Stimulated activated naive CD8-positive, alpha-beta T cell treated with anti-CD3 and anti-CD28 coated beads, Interleukin-15, Interleukin-2, amounts not matched to agents 100 U/mL and 50 U/mL, for 24 hours (primary cell): Measurements from ENCODE around the gene SLC25A23.
"Not testable (repeated sequence)": the region's sequence is repeated elsewhere in the genome, so short reads cannot be mapped to it uniquely, and the experiment has no call there.

Experiments used
- ATAC-seq: fragments of 150-1000 bp; cut with Tn5 transposase; one replicate; pipeline ENCODE4 v1.10.0; 2021
- DNase-seq: peaks from one replicate; pipeline ENCODE4 v3.0.0; 2021

SLC25A23 gene

DNA sequence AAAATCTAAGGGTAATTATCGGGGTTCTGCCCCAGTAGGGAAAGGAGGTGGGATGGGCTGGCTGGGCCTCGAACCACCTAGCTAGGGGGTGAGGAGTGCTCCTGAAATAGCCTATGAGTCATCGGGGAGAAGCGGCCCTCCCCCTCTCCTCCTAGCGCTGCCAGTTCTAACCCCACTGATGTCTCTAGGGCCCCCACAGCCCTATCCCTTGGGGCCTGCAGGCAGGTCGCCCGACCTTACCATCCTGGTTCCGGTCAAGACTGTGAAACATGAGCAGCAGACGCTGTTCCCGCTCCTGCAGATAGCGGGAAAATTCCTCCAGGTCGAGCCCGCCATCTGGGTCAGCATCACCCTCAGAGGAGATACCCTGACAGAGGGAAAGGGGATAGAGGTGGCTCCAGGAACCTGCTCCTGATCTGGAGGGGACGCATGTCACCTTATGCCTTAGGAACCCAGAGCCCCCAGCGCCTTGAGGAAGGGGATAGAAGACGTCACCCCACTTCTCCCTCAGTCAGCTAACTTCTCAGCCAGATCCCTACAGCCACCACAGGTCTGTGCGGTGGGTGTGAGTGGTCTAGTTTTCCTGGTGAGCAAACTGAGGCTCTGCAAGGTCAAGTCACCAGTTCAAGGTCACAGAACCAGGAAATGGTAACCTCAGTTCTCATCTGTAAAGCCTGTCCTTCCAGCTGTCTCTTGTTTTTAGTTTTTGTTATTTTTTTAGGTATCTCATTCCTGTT lies 1.5 kb downstream of the SLC25A23 start:
- no peak for ATAC-seq
- no peak for DNase-seq

DNA sequence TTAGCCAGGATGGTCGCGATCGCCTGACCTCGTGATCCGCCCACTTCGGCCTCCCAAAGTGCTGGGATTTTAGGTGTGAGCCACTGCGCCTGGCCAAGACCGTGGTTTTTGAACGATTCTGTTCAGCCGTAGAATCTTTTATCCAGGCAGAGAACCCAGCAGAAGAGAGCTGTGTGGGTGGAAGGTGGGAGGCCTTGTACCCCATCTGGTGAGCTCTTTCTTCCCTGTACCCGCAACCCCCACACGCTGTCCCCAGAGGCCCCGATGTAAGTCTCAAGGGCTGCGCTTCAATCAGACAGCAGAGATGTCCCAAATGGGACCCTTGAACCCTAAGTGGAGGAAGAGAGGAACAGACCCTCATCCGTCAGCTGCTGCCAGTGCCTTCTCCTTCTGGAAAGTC lies 3.7 kb downstream of the SLC25A23 start:
- DNase-seq (no peak), ATAC-seq (no peak)

DNA sequence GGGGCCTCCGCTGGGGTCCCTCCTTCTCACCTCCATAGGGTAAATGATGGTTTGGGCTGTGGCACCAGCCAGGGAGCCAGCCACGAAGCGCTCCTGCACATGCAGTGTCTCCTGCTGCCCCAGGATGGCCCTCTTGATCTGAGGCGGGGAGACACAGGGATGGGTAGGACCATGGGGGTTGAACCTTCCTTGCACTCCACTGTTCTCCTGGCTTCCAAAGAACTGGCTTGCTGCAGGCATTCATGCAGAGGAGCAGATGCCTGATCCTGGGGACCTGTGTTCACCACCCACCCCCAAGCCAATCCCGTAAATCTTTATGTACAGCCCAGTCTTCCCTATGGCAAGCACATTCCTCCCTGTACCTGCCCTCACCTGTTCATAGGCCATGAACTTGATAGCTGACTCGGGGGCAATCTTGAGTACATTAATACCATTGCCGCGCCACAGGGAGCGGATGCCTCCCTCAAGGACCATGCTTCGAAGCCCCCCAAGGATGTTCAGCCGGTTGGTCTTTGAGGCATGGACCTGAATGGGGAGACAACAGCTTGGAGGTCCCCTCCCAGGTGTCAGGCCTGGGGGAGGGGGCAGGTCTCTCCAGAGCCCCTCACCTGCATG lies 5.5 kb downstream of the SLC25A23 start:
- ATAC-seq (no peak), DNase-seq (no peak)

DNA sequence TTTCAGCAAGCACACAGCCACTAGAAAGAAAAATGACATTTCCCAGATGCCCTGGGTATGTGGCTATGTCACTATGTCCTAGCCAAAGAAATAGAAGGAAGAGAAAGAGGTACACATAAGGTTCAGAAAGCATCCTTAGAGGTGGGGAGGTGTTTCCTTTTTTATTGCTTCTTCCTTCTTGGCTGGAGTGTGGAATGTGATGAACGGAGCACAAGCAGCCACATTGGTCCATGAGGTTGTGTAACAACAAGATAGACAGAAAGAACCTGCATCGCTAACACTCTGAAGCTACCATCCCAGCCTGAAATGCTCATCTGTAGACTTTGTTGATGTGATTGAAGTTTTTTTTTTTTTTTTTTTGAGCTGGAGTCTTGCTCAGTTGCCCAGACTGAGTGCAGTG lies 6.7 kb downstream of the SLC25A23 start:
- ATAC-seq (no peak), DNase-seq (no peak)

DNA sequence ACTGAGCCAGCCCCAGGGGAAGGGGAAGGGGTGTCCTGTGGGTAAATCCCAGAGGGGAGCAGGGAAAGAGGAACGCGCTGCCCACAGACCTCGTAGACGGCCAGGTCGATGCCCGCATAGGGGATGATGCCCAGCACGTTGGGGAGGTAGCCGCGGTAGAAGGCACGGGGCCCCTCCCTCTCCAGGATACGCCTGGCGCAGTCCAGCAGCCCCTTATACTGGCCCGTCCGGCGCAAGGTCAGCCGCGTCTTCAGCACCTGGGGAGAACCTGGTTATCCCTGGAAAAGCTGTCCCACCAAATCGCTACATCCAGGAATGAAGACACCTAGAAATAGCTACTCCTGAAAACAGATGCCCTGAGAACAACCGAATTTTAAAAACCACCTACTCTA lies 7.4 kb downstream of the SLC25A23 start:
- DNase-seq (no peak), ATAC-seq (no peak)

DNA sequence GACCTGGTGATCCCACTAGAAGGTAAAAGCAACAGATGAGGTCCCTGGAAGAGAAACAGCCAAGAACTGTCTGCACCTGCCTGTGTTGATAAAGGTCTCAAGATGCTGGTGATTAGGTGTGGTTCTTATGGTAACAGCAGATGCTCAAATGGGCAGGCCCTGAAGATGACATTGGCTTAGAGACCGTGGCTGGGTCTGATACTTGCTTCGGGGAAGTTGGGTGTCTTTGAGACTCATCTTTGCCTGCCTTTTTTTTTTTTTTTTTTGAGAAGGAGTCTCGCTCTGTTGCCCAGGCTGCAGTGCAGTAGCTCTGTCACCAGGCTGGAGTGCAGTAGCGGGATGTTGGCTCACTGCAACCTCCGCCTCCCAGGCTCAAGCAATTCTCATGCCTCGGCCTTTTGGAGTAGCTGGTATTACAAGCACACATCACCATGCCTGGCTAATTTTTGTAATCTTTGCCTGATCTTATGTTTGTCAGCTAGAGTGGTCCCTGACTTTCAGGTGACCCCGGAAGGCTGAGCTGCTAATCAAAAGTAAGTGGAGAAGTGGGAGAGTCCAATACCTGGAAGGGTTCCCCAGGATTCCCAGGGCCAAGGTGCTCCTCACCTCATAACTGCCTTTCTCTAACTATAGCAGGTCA lies 7.9 kb downstream of the SLC25A23 start:
- no peak for ATAC-seq
- DNase-seq = no peak

DNA sequence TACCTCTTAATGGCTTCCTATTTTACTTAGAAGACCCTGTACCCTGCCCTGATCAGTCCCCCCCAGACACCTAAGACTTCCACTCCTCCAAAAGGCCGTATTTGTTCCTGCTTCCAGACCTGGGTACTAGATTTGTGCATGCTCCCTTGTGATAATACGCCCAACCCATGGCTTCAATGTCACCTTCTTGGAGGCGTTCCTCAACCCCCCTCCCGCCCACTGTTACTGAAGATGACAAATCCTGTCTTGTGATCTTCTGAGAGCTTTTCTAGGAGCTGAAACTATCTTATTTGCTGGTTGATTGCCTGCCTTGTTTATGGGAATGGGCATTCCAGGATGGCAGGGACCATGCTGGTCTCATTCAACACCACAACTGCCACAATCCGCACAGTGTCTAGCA lies 9.4 kb downstream of the SLC25A23 start:
- DNase-seq (no peak), ATAC-seq (no peak)

DNA sequence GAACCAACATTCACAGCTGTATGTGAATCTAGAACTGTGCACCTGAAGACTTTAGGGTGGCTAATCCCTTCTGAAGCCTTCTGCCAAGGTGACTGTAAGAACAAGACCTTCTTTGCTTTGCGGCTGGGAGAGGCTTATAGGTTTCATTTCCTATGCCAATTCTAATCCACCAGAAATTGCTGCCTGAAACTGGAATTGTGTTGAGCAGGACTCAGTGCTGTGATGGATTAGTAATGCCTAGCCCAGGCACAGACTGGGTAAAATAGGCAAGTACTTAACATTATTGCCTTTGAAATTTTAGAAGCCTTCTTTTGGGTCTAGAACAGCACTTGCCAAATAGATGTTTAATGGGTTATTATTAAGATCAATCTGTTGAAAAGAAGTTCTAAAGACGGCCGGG lies 11.5 kb downstream of the SLC25A23 start:
- ATAC-seq = no peak
- DNase-seq = no peak

DNA sequence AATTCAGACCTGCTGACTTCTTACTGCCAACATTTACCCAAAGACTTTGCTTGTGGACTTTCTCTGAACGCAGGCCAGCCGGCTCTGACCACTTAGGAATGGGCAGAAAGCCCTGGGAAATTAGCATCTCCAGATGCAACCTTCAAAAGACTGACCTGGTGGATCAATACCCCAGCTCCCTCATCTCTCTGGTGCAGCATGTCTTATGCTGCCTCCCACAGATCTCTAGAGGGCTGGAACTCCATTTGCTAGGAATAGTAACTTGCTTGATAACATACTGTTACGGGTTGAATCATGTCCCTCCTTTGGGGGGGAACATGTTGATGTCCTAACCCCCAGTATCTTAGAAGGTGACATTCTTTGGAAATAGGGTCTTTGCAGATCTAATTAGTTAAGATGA lies 13.1 kb downstream of the SLC25A23 start:
- DNase-seq (no peak), ATAC-seq (no peak)

DNA sequence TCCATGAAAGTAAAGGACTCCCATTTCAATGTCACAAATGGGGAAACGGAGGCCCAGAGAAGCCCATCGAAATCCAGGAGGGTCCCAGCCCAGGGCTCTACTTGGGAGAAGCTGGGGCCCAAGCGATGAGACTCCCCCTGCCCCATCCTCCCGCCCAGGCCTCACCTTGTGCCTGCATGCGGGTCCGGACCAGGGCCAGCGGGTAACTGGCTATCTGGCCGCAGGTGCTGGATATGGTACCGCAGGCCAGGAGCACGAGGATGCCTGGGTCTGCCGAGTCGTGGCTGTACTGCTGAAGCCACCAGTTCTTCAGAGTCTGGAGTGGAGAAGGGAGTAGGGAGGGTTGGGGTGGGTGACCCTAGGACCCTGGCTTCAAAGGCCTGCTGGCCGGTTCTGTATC lies 15.6 kb downstream of the SLC25A23 start:
- no peak for DNase-seq
- ATAC-seq = no peak

DNA sequence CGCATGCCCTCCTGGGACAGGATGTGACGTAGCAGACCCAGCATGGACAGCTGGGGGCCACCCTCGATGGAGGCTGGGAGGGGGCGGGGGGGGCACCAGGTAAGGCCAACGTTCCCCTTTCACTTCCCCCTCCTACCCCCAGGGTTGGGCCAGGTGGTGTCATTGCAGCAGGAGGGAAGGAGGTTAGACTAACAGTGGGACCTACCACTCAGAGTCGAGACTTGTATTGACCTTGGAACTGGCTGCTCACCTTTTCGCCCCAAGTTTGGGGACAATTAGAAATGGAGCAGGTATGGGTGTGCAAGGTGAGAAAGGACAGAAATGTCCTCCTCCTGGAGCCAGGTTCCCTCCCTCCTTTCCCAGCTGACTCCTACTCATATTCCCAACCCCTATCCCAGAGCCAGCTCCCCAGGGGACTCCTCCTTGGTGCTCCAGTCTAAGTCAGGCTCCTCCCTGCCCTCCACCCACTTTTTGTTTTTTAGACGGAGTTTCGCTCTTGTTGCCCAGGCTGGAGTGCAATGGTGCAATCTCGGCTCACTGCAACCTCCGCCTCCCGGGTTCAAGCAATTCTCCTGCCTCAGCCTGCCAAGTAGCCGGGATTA lies 17.4 kb downstream of the SLC25A23 start:
- no peak for DNase-seq
- ATAC-seq = no peak

DNA sequence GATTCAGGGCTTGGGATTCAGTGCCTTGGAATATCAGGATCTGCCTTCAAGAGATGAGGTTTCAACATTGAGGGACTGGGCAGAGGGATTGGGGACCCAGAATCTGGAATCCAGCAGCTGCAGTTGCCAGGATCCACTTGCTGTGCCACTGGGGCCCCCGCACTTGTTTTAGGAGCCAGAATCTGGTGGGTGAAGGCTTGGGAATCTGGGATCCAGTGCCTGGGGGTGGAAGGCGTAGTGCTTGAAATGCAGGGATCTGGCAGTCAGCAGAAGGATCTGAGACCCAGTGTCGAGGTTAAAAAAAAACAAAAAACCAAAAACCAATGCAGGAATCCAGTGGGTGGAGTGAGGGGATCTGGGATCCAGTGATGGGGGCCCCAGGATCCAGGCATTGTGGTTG lies 18.7 kb downstream of the SLC25A23 start:
- no peak for ATAC-seq
- DNase-seq = no peak

DNA sequence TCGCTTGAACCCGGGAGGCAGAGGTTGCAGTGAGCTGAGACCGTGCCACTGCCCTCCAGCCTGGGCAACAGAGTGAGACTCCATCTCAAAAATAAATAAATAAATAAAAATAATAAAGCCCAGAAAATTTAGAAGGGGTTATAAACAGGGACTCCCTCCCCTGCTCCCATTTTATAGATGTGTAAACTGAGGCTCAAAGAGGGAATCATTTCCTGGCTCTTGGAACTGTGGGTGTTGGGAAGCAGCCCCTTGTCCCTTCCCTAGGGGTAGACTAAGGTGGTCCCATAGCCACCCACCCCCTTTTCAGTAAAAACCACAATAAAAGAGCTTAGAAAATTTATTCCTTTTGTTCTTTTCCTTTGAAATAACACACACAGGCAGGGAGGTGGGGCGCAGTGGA lies 19.8 kb downstream of the SLC25A23 start:
- DNase-seq (no peak), ATAC-seq (no peak)

DNA sequence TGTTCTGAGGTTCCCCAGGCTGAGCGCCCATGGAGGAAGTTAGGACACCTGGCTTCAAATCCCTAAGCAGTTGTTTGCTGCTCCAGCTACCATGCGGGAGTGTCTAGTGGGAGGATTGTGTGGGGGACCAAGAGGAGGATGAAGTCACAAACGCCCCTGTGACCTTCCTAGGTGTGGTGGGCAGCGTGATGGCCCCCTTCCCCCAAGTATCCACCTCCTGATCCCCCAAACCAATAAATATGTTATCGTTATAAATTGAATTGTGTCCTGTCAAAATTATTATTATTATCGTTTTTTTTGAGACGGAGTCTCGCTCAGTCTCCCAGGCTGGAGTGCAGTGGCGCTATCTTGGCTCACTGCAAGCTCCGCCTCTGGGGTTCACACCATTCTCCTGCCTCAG lies 25.9 kb downstream of the SLC25A23 start, which contains the start of gene SLC25A41:
Gene SLC25A41 (minus strand): TSS at position 101 of the 400 bp plus-strand sequence. CDS start 70 bp downstream, at position 31.
- no peak for DNase-seq
- ATAC-seq = no peak

DNA sequence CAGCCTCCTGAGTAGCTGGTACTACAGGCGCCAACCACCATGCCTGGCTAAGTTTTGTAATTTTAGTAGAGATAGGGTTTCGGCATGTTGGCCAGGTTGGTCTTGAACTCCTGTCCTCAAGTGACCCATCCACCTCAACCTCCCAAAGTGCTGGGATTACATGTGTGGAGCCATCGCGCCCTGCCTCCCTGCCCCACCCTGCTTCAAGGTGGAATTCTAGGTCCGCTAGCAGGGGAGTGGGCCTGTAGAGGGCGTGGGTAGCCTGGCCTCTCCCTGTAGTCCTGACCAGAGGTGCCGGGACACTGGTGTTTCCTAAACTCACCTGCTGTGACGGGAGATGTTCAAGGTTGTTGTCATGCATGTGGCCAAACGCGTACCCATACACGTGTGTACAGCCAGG lies 26.4 kb downstream of the SLC25A23 start:
- DNase-seq (no peak), ATAC-seq (no peak)

DNA sequence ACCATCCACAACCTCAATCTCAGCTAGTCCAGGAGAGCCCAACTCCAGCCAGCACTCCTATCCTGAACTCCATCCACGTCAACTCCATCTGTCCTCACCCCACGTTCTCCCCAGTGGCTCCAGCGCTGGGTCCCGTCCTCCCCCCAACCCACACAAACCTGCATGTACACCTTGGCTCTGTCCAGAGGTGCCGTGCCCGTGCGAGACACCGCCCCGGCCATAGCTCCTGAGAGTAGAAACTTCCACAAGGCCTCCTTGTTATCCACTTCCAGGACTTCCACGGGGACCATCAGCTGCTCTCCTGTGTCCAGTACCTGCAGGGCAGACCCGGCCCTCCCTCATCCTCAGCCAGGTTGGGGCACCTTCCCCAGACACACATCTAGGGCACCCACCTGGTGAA lies 27.7 kb downstream of the SLC25A23 start:
- DNase-seq (no peak), ATAC-seq (no peak)

DNA sequence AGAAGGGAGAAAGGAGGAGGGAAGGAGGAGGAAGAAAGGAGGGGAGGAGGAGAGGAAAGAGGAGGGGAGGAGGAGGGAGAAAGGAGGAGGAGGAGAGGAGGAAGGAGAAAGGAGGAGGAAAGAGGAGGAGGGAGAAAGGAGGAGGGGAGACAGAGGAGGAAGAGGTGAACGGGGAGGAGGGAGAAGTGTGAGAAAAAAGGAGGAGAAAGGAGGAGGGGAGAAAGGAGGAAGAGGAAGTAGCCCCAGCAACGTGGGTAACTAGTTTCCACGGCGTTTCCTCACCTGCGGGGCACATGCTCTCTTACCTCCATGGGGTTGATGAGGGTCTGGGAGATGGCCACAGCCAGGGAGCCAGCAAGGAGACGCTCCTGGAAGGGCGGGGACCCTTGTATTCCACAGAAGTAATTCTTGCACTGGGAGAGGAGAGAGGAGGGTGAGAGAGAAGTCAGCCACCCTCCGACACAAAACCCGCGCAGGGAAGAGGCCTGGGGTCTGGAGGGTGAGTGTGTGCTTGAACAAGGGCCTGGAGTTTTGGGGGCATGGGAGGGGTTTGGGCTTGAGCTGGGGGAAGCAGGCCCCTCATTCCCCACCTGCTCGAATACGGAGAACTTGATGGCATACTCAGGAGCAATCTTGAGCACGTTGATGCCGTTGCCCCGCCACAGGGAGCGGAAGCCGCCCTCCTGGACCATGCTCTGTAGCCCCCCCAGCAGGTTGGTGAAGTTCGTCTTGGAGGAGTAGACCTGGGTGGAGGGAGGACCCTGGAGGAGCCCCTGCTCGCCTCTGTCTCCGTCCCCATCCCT lies 30.0 kb downstream of the SLC25A23 start:
- ATAC-seq (no peak), DNase-seq (no peak)

DNA sequence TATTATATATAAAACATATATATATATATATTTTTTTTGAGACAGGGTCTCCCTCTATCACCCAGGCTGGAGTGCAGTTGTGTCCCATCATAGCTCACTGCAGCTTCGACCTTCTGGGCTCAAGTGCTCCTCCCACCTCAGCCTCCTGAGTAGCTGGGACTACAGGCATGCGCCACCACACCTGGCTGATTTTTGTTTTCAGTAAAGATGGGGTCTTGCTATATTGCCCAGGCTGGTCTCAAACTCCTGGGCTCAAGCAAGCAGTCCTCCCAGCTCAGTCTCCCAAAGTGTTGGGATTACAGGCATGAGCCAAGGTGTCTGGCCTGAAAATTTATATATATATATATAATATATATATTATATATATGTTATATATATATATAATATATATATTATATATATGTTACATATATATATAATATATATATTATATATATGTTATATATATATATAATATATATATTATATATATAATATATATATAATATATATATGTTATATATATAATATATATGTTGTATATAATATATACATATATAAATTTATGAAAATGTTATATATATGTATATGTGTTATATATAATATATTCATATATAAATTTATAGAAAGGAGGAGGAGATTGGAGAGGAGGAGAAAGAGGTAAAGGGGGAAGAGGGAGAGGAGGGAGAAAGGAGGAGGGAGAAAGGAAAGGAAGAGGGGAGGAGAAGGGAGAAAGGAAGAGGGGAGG lies 30.7 kb downstream of the SLC25A23 start:
- DNase-seq, ATAC-seq: not testable (repeated sequence)

DNA sequence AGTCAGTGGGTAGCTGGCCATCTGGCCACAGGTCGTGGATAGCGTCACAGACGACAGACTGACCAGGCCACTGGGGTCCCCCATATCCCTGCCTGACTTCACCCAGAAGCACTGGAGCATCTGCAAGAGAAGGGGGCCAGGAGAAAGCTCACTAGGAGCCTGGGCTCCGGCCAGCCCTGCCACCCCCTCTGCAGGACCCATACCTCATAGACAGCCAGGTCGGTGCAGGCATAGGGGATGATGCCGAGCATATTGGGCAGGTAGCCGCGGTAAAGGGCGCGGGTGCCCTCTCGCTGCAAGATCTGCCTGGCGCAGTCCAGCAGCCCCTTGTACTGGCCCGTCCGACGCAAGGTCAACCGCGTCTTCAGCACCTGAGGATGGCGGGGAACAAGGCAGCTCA lies 32.5 kb downstream of the SLC25A23 start:
- ATAC-seq = no peak
- DNase-seq = no peak

DNA sequence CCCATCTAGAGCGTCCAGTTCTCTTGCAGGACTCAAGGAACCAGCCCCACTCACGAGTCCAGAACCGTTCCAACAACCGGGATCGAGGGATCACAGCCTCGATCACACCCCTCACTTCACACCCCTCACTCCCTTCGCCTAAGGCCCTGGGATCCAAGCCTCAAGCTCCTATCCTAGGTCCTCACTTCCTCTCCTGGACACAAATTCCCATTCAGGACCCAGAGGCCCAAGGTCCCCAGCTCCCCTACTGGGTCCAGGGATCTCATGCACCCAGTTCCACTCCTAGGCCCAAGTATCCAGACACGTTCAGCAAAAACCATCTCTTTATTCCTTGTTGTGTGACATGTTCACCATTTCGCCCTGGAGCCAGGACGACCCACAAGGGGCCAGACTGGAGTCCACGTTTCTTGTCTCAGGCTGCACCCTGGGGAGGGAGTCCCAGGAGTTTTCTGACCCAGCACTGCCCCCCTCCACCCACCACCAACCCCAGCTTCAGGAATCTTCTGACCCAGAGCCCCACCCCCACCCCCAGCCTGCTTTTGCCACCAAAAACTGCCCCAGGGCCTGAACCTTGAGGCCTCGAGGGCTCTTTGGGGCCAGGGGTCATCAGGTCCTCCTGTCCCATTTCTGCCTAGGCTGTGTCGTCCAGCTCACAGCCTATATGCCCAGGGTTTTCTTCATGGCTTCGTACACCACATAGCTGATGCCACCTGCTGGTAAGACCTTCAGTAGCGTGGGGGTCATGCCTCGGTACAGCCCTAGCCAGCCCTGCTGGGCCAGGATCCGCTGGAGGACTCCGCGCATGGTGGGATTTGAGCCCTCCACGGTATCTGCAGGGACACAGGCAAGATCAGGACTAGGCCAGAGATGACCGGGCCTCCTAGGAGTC lies 33.6 kb downstream of the SLC25A23 start:
- no peak for DNase-seq
- ATAC-seq = no peak
